GM12874 (cell line): Measurements from ENCODE around the gene CSRNP3.

ENCODE experiments used
- CTCF ChIP-seq: IDR thresholded peaks from 2 replicates; pipeline ENCODE4 v1.5.1; 2011; ENCODE audit warnings: low read depth, mild to moderate bottlenecking, control low read depth, low read length, moderate library complexity; ENCODE audit not compliant: insufficient read depth

Gene CSRNP3

GRCh38 chr2:165452327-165452726, 17.2 kb upstream of the CSRNP3 start:
- no peak for TF ChIP-seq CTCF

DNA sequence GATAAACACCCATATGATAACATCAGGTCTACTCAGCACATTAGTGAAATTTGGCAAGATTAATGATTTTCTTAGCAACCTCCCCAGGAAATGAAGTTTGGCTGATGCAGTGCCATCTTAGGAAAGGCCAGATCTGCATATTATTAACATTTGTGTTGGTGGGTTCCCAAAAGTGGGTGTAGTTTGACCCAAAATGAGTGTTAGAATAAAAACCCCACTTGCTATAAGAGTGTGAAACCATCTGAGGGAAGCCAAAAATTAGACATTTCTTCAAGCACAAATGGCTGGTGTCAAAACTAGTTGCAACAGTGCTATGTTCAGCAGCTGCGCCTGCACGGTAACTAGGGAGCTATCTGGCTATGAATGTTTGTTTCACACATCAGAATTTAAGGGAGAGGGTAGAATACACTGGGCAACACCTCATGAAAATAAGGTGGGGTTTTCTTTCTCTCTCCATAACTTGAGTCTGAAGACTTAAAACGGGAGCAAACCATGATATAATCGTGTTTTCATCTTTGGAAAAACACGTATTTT, 15.9 kb upstream of the CSRNP3 start:
- TF ChIP-seq CTCF: no peak

GRCh38 chr2:165454905-165455304, 14.6 kb upstream of the CSRNP3 start:
- no peak for TF ChIP-seq CTCF

- no peak for TF ChIP-seq CTCF
These were observed 13.5 kb upstream of the CSRNP3 start for GRCh38 chr2:165456027-165456426.

GRCh38 chr2:165462443-165462842, 7.1 kb upstream of the CSRNP3 start:
- no peak for TF ChIP-seq CTCF

DNA sequence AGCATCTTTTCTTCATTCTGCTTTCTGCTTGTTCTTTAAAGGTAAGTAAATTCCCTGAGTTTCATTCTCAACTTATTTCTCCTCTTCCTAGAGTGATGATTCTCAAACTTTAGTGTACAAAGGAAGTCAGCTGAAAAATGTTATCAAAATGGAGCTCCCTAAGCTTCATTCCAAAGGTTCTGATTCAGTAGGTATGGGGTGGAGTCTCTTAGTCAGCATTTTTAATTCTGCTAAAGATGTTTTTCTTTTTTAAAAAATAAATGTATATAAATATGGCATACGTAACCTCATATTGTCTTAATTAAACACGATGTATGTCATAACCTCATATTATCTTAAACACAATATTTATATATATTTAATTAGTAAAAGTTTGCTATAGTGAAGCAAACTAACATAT, 3.1 kb upstream of the CSRNP3 start:
- no peak for TF ChIP-seq CTCF

DNA sequence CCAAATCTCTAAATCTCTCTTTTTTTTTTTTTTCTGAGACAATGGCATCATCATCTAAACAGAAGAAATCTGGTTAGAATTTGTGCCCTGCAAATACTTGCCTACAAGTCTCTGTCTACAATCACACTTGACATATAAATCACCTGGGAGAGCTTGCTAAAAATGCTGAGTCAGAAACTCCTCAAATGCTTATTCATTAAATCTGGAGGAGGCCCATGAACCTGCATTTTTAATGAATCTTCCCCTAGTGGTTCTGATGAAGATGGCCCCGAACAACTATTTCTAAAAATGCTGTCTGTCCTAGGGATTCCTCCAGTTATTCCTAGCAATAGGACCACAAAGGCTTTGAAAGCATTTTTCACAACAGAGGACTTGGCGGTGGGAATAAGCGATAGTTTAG, 1.6 kb upstream of the CSRNP3 start:
- no peak for TF ChIP-seq CTCF
